Endothelial cell of umbilical vein (primary cell): Measurements from ENCODE around the gene NAPB. TPM values are rescaled to one million over a fixed set of nuclear protein-coding genes. Genes with fewer than 3 reads are reported as not detected.

Experiments used
- BruUV-seq: library from RNA; stranded (reverse); fragments of 400-500 nt; replicated peaks from 2 replicates; lab custom pipeline; 2021; lab: Mats Ljungman, UMichigan
- CTCF ChIA-PET: fragments of 300-600, 350-600 bp; sonication (Branson Sonifier 250); formaldehyde crosslinking; loops from one replicate; lab custom pipeline; 2021; ENCODE audit warnings: antibody characterized with exemption, inconsistent platforms; lab: Charles Lee
- POLR2A ChIA-PET: fragments of 300-600, 350-600 bp; sonication (Branson Sonifier 250); formaldehyde crosslinking; loops from one replicate; lab custom pipeline; 2021; ENCODE audit warnings: antibody characterized with exemption, inconsistent platforms; lab: Charles Lee
- DNase-seq: peaks from one replicate; pipeline ENCODE4 v3.0.0-alpha.2; 2011; ENCODE audit warnings: low read depth, low spot score
- FAIRE-seq: peaks from 2 replicates; lab custom pipeline; 2011; peaks lifted over from hg19 to GRCh38; lab: Jason Lieb, UNC
- H2AFZ ChIP-seq: 2 replicates; pipeline ENCODE4 v1.6.0; 2012; ENCODE audit warnings: low read depth, low read length, control low read depth, inconsistent platforms
- H3K27ac ChIP-seq: 2 replicates; pipeline ENCODE4 v1.5.1; 2011; ENCODE audit warnings: low read depth, mild to moderate bottlenecking, control low read depth, low read length, moderate library complexity; ENCODE audit not compliant: insufficient read depth
- H3K27me3 ChIP-seq, 2 experiments: 2 replicates each; pipeline versions ENCODE4 v1.6.0 to v1.6.1; 2011; ENCODE audit warnings: low read length in 2 of 2, mixed read lengths in 1 of 2; ENCODE audit not compliant: control insufficient read depth in 2 of 2, insufficient read depth in 2 of 2
- H3K36me3 ChIP-seq, 2 experiments: 2 replicates in 1 of 2; 3 replicates in 1 of 2; pipeline ENCODE4 v1.5.1; 2011; ENCODE audit warnings: low read length in 2 of 2, mild to moderate bottlenecking in 1 of 2, moderate library complexity in 1 of 2; ENCODE audit not compliant: control insufficient read depth in 2 of 2, insufficient read depth in 2 of 2; ENCODE audit errors: extremely low read depth in 1 of 2
- H3K4me1 ChIP-seq: 3 replicates; pipeline ENCODE4 v1.5.1; 2011; ENCODE audit warnings: mild to moderate bottlenecking, low read length; ENCODE audit not compliant: control insufficient read depth, insufficient read depth; ENCODE audit errors: extremely low read depth
- H3K4me2 ChIP-seq: 2 replicates; pipeline ENCODE4 v1.6.1; 2011; ENCODE audit warnings: low read length, control low read depth, mixed read lengths; ENCODE audit not compliant: insufficient read depth
- H3K4me3 ChIP-seq, 3 experiments: fragments of 200-600 bp in 1 of 3; sonication (generic), shearing (Covaris generic) in 1 of 3; replicated peaks in 1 of 3; 2 replicates each; pipeline ENCODE4 v1.5.1; 2011 to 2016; ENCODE audit warnings: control low read depth in 3 of 3, low read length in 3 of 3, mild to moderate bottlenecking in 2 of 3, inconsistent platforms in 1 of 3, low read depth in 1 of 3, moderate library complexity in 1 of 3; ENCODE audit not compliant: insufficient read depth in 1 of 3
- H3K79me2 ChIP-seq: 2 replicates; pipeline ENCODE4 v1.6.0; 2012; ENCODE audit warnings: low read length, inconsistent platforms; ENCODE audit not compliant: control insufficient read depth, insufficient read depth
- H3K9ac ChIP-seq: replicated peaks from 2 replicates; pipeline ENCODE3; 2011; ENCODE audit warnings: low read length, control low read depth; ENCODE audit not compliant: insufficient read depth; ENCODE audit errors: extremely low read depth
- H3K9me1 ChIP-seq: replicated peaks from 3 replicates; pipeline ENCODE4 v1.6.0; 2011; ENCODE audit warnings: mild to moderate bottlenecking, low read length; ENCODE audit not compliant: control insufficient read depth, insufficient read depth; ENCODE audit errors: extremely low read depth
- H3K9me3 ChIP-seq: replicated peaks from 2 replicates; pipeline ENCODE4 v1.5.1; 2012; ENCODE audit warnings: low read length, inconsistent platforms; ENCODE audit not compliant: control insufficient read depth, insufficient read depth
- H4K20me1 ChIP-seq: replicated peaks from 2 replicates; pipeline ENCODE3; 2011; ENCODE audit warnings: mild to moderate bottlenecking, low read length; ENCODE audit not compliant: control insufficient read depth, insufficient read depth; ENCODE audit errors: extremely low read depth
- EZH2 ChIP-seq: IDR thresholded peaks from 2 replicates; pipeline ENCODE4 v1.6.1; 2012; ENCODE audit warnings: borderline replicate concordance, low read depth, mild to moderate bottlenecking, moderate library complexity, low read length, inconsistent platforms; ENCODE audit not compliant: severe bottlenecking
- FOS ChIP-seq: IDR thresholded peaks from 2 replicates; pipeline ENCODE4 v1.6.1; 2011; ENCODE audit warnings: mild to moderate bottlenecking, low read length, moderate library complexity, borderline replicate concordance; ENCODE audit not compliant: insufficient read depth
- GATA2 ChIP-seq: IDR thresholded peaks from 2 replicates; pipeline ENCODE4 v1.7.0; 2011; ENCODE audit warnings: low read depth, mild to moderate bottlenecking, moderate library complexity, mixed read lengths, low read length; ENCODE audit not compliant: insufficient read length, insufficient read depth
- JUN ChIP-seq: IDR thresholded peaks from 2 replicates; pipeline ENCODE4 v1.6.1; 2011; ENCODE audit warnings: borderline replicate concordance, low read depth; ENCODE audit not compliant: insufficient read length, insufficient read depth
- MAX ChIP-seq: IDR thresholded peaks from 2 replicates; pipeline ENCODE4 v1.6.1; 2011; ENCODE audit not compliant: insufficient read depth, insufficient read length
- MYC ChIP-seq: IDR thresholded peaks from one replicate; pipeline ENCODE4 v1.6.1; 2011; ENCODE audit warnings: mild to moderate bottlenecking, low read depth, low read length
- POLR2A ChIP-seq: IDR thresholded peaks from 2 replicates; pipeline ENCODE4 v1.6.1; 2012; ENCODE audit warnings: low read depth, mild to moderate bottlenecking, control low read depth, low read length
- POLR2AphosphoS5 ChIP-seq: IDR thresholded peaks from 2 replicates; pipeline ENCODE4 v1.6.1; 2012; ENCODE audit warnings: low read depth, mild to moderate bottlenecking, control low read depth, low read length, moderate library complexity; ENCODE audit not compliant: insufficient read depth
- dilution Hi-C: fragments of 300-500 bp; cut with MboI; formaldehyde crosslinking; loops from one replicate; pipeline ENCODE4 v1.15.0; 2019; ENCODE audit warnings: low sequenced_read_pairs; ENCODE audit not compliant: extremely low pct_ligation_motif_present
- intact Hi-C: fragments of 100-400 bp; cut with micrococcal nuclease; formaldehyde crosslinking; loops from one replicate; pipeline ENCODE4 v1.10.0; 2022
- polyA plus RNA-seq, 4 experiments: library from polyadenylated mRNA; depleted of rRNA in 3 of 4; stranded (reverse) in 3 of 4; unstranded in 1 of 4; fragments of >200 nt; gene quantifications; 2 replicates each; pipeline versions ENCODE4 v1.2.1 to v1.2.3, GENCODE V29; 2011 to 2012; ENCODE audit warnings: missing spikeins in 1 of 4
- small RNA-seq: library from RNA; depleted of rRNA; stranded (forward); fragments of <200 nt; gene quantifications from one replicate; pipeline ENCODE3, GENCODE V24; 2012; ENCODE audit warnings: low replicate concordance, low read depth; ENCODE audit not compliant: insufficient read depth, insufficient read length
- total RNA-seq: library from RNA; stranded (reverse); gene quantifications from 2 replicates; pipeline ENCODE4 v1.2.3, GENCODE V29; 2021
- TF ChIP-seq, protein P1 (sequence below), 2 donors: IDR thresholded peaks; 1 replicate in 1 of 2; 2 replicates in 1 of 2; pipeline ENCODE4 v1.5.1; 2011; ENCODE audit warnings: low read length in 2 of 2, mild to moderate bottlenecking in 2 of 2, moderate library complexity in 2 of 2, control low read depth in 1 of 2, inconsistent platforms in 1 of 2, low read depth in 1 of 2; ENCODE audit not compliant: insufficient read depth in 1 of 2; ENCODE audit errors: extremely low read depth in 1 of 2

The NAPB gene
- total and polyA plus RNA-seq, 2 donors (not counting 3 experiments of a cell fraction or from before 2014, with no cell fraction given): 4.7 to 10.1 TPM

GRCh38 chr20:23325107-23325506, 96.2 kb downstream of the NAPB start:
- no peaks in the 10 kb centered on the region for H3K9me3 ChIP-seq
- no peaks in the 10 kb centered on the region for H3K36me3 ChIP-seq
- no peak overlapping the region for H3K4me2 ChIP-seq
- ChIA-PET CTCF (interaction anchor here (0.7 to 1.5 kb wide), 5 partner anchors 67 to 630 kb away, joined by 3 to 5 read pairs (median 3); no protein-coding TSS in a partner anchor), POLR2A (interaction anchor here (0.6 kb wide), 1 partner anchor 66 kb away, joined by 10 read pairs; no protein-coding TSS in a partner anchor)
- BruUV-seq: no TSS peak
- DNase-seq: no peak
- H3K9ac ChIP-seq: no peak overlapping the region
- dilution Hi-C loops (no loop called here), intact Hi-C loops (no loop called here)
- no peak overlapping the region for H3K4me3 ChIP-seq
- H3K4me1 ChIP-seq: no peaks in the 10 kb centered on the region
- no peak overlapping the region for H3K27ac ChIP-seq
- H2AFZ ChIP-seq: no peak overlapping the region
- H3K9me1 ChIP-seq: no peaks in the 10 kb centered on the region
- FAIRE-seq: no peak
- no peaks in the 10 kb centered on the region for H4K20me1 ChIP-seq
- TF ChIP-seq EZH2 (no peak), JUN (no peak), GATA2 (no peak), POLR2AphosphoS5 (no peak), MAX (no peak), MYC (no peak), FOS (no peak), POLR2A (no peak)
- TF ChIP-seq, protein P1, sequence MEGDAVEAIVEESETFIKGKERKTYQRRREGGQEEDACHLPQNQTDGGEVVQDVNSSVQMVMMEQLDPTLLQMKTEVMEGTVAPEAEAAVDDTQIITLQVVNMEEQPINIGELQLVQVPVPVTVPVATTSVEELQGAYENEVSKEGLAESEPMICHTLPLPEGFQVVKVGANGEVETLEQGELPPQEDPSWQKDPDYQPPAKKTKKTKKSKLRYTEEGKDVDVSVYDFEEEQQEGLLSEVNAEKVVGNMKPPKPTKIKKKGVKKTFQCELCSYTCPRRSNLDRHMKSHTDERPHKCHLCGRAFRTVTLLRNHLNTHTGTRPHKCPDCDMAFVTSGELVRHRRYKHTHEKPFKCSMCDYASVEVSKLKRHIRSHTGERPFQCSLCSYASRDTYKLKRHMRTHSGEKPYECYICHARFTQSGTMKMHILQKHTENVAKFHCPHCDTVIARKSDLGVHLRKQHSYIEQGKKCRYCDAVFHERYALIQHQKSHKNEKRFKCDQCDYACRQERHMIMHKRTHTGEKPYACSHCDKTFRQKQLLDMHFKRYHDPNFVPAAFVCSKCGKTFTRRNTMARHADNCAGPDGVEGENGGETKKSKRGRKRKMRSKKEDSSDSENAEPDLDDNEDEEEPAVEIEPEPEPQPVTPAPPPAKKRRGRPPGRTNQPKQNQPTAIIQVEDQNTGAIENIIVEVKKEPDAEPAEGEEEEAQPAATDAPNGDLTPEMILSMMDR (IDR thresholded peaks at IDR 0.05; ENCODE audit: extremely low read depth in 1 of 2, insufficient read depth in 1 of 2, low read depth in 1 of 2, low read length in 2 of 2): no peak
- peaks cover 0 to 5% of the 10 kb centered on the region in 2 experiments for H3K27me3 ChIP-seq
- H3K79me2 ChIP-seq: no peaks in the 10 kb centered on the region

Small RNA genes lying within 50 kb of the gene (small RNA-seq; reads per million reads assigned to genes)
- gene RF00019 (not detected), gene RNA5SP479 (not detected)

Other genes starting within 250 kb of the NAPB start
- 27.1 and 28.5 TPM in 2 replicates for gene NXT1, start 70.7 kb downstream of the NAPB start, total RNA-seq
- gene NXT1, start 70.7 kb downstream of the NAPB start, polyA plus RNA-seq: 39.2 and 40.2 TPM in 2 replicates
- 10.0 and 12.5 TPM in 2 replicates for gene GZF1, start 59.3 kb downstream of the NAPB start, total RNA-seq
- 9.7 and 19.6 TPM in 2 replicates for gene GZF1, start 59.3 kb downstream of the NAPB start, polyA plus RNA-seq
- gene CSTL1, start 18.2 kb upstream of the NAPB start, total RNA-seq: not detected in 2 replicates
- gene CSTL1, start 18.2 kb upstream of the NAPB start, polyA plus RNA-seq: not detected in 2 replicates
- gene CST11, start 31.4 kb upstream of the NAPB start, total RNA-seq: not detected in 2 replicates
- not detected in 2 replicates for gene CST11, start 31.4 kb upstream of the NAPB start, polyA plus RNA-seq
- gene CST8, start 69.6 kb upstream of the NAPB start, total RNA-seq: not detected in 2 replicates
- not detected in 2 replicates for gene CST8, start 69.6 kb upstream of the NAPB start, polyA plus RNA-seq
- gene CST9L, start 147.0 kb upstream of the NAPB start, total RNA-seq: not detected in 2 replicates
- gene CST9L, start 147.0 kb upstream of the NAPB start, polyA plus RNA-seq: not detected in 2 replicates
- gene CST9, start 184.4 kb upstream of the NAPB start, total RNA-seq: not detected in 2 replicates
- not detected in 2 replicates for gene CST9, start 184.4 kb upstream of the NAPB start, polyA plus RNA-seq
- gene CST3, start 216.5 kb upstream of the NAPB start, total RNA-seq: 251 and 260 TPM in 2 replicates
- 479 and 691 TPM in 2 replicates for gene CST3, start 216.5 kb upstream of the NAPB start, polyA plus RNA-seq